GM19043 (cell line): ENCODE measurements around the gene CYSRT1.
A peak's percentile ranks its signal among the peaks of the same experiment; 100 is the strongest.
"Not testable (repeated sequence)": the region's sequence is repeated elsewhere in the genome, so short reads cannot be mapped to it uniquely, and the experiment has no call there.

ENCODE experiments used
- ATAC-seq: cut with Tn5 transposase; IDR thresholded peaks from one replicate; pipeline ENCODE4 v1.9.1; 2021; ENCODE audit warnings: low read depth; ENCODE audit not compliant: unreplicated experiment

CYSRT1 gene

GRCh38 chr9:137234055-137234697 lies 9.2 kb downstream of the CYSRT1 start:
- no peak for ATAC-seq

GRCh38 chr9:137234758-137235423 lies 9.9 kb downstream of the CYSRT1 start:
- ATAC-seq: no peak

- no peak for ATAC-seq
Observed at GRCh38 chr9:137235424-137236237, 10.7 kb downstream of the CYSRT1 start.

- peak; percentile 25 for ATAC-seq
Observed at GRCh38 chr9:137236238-137236935, 11.4 kb downstream of the CYSRT1 start.

GRCh38 chr9:137236936-137237421 lies 12.0 kb downstream of the CYSRT1 start:
- no peak for ATAC-seq

- ATAC-seq: no peak
Observed at GRCh38 chr9:137237759-137238726, 13.1 kb downstream of the CYSRT1 start.

GRCh38 chr9:137239541-137240200 lies 14.7 kb downstream of the CYSRT1 start:
- not testable (repeated sequence) for ATAC-seq

- ATAC-seq: peak; percentile 9
Observed at GRCh38 chr9:137240318-137240840, 15.4 kb downstream of the CYSRT1 start.

GRCh38 chr9:137240841-137241489 lies 16.0 kb downstream of the CYSRT1 start, which contains the start of gene TUBB4B:
TUBB4B (plus strand) TSS chr9:137241287; CDS start chr9:137241361, 74 bp downstream.
- peak; percentile 76 for ATAC-seq

GRCh38 chr9:137241490-137242268 lies 16.7 kb downstream of the CYSRT1 start:
- peak; percentile 0 for ATAC-seq

GRCh38 chr9:137242269-137243203 lies 17.6 kb downstream of the CYSRT1 start:
- no peak for ATAC-seq

GRCh38 chr9:137243266-137243625 lies 18.3 kb downstream of the CYSRT1 start:
- not testable (repeated sequence) for ATAC-seq

- no peak for ATAC-seq
Observed at GRCh38 chr9:137243626-137244485, 18.9 kb downstream of the CYSRT1 start.

GRCh38 chr9:137244486-137245449 lies 19.8 kb downstream of the CYSRT1 start:
- ATAC-seq: no peak
